GM23338 (cell line): ENCODE measurements around the gene PANK3.

ENCODE experiments used
- CTCF ChIP-seq, 2 experiments: fragments of 200-600 bp in 1 of 2; sonication (generic) in 1 of 2; conservative IDR thresholded peaks; 2 replicates each; pipeline versions ENCODE4 v1.5.1 to v1.6.1; 2016 to 2017; ENCODE audit warnings: antibody characterized with exemption in 2 of 2, low read depth in 2 of 2, mild to moderate bottlenecking in 2 of 2, moderate library complexity in 1 of 2
- EZH2 ChIP-seq: fragments of 200-600 bp; sonication (generic); IDR thresholded peaks from one replicate; pipeline ENCODE4 v1.8.0; 2017; ENCODE audit warnings: antibody characterized with exemption, mild to moderate bottlenecking, low read depth; ENCODE audit not compliant: unreplicated experiment
- EZH2phosphoT487 ChIP-seq: fragments of 200-600 bp; sonication (generic); IDR thresholded peaks from one replicate; pipeline ENCODE4 v1.8.1; 2018; ENCODE audit warnings: antibody characterized with exemption; ENCODE audit not compliant: unreplicated experiment
- JUNB ChIP-seq: IDR thresholded peaks from one replicate; pipeline ENCODE4 v1.6.1; 2016; ENCODE audit warnings: antibody characterized with exemption; ENCODE audit not compliant: unreplicated experiment
- POLR2AphosphoS5 ChIP-seq: IDR thresholded peaks from 2 replicates; pipeline ENCODE4 v1.6.1; 2016; ENCODE audit warnings: antibody characterized with exemption, low read depth
- REST ChIP-seq: IDR thresholded peaks from one replicate; pipeline ENCODE4 v1.6.1; 2018; ENCODE audit warnings: antibody characterized with exemption; ENCODE audit not compliant: unreplicated experiment

GRCh38 chr5:168609806-168610482, 30.8 kb upstream of the PANK3 start:
- TF ChIP-seq CTCF (conservative IDR thresholded peaks at IDR 0.05; ENCODE audit: low read depth in 2 of 2), result no peak
- TF ChIP-seq EZH2, result no peak
- TF ChIP-seq POLR2AphosphoS5, result no peak
- TF ChIP-seq REST, result no peak
- TF ChIP-seq EZH2phosphoT487, result no peak
- no peak for TF ChIP-seq JUNB
